PC-9 (cell line): Measurements from ENCODE around the gene ADARB2.

Experiments used
- EZH2 ChIP-seq: fragments of 200-600 bp; sonication (generic); IDR thresholded peaks from 2 replicates; pipeline ENCODE4 v1.8.0; 2017; ENCODE audit warnings: antibody characterized with exemption, low read depth
- TF ChIP-seq, protein P1 (sequence below): fragments of 200-600 bp; sonication (generic); conservative IDR thresholded peaks from 2 replicates; pipeline ENCODE4 v1.6.1; 2017; ENCODE audit warnings: mixed run types, antibody characterized with exemption, mild to moderate bottlenecking, moderate library complexity

GRCh38 chr10:1413256-1413655 lies 324.1 kb downstream of the ADARB2 start:
- TF ChIP-seq, protein P1, sequence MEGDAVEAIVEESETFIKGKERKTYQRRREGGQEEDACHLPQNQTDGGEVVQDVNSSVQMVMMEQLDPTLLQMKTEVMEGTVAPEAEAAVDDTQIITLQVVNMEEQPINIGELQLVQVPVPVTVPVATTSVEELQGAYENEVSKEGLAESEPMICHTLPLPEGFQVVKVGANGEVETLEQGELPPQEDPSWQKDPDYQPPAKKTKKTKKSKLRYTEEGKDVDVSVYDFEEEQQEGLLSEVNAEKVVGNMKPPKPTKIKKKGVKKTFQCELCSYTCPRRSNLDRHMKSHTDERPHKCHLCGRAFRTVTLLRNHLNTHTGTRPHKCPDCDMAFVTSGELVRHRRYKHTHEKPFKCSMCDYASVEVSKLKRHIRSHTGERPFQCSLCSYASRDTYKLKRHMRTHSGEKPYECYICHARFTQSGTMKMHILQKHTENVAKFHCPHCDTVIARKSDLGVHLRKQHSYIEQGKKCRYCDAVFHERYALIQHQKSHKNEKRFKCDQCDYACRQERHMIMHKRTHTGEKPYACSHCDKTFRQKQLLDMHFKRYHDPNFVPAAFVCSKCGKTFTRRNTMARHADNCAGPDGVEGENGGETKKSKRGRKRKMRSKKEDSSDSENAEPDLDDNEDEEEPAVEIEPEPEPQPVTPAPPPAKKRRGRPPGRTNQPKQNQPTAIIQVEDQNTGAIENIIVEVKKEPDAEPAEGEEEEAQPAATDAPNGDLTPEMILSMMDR, result no peak
- no peak for TF ChIP-seq EZH2
